HTR-8/SVneo (cell line): Measurements from ENCODE around the gene SLC12A3.
A peak's percentile ranks its signal among the peaks of the same experiment; 100 is the strongest.

Source experiments
- DNase-seq: peaks from one replicate; pipeline ENCODE4 v3.0.0; 2011; ENCODE audit warnings: low spot score, mixed read lengths; ENCODE audit not compliant: insufficient read length
- FAIRE-seq: peaks from 2 replicates; lab custom pipeline; 2011; peaks lifted over from hg19 to GRCh38; lab: Jason Lieb, UNC

The SLC12A3 gene

GRCh38 chr16:56886826-56887225 is 21.8 kb downstream of the SLC12A3 start:
- no peak for FAIRE-seq
- no peak for DNase-seq

- DNase-seq: no peak
- no peak for FAIRE-seq
Observed at GRCh38 chr16:56888806-56889205, 23.8 kb downstream of the SLC12A3 start.

- DNase-seq (no peak), FAIRE-seq (no peak)
Observed at GRCh38 chr16:56889206-56889605, 24.2 kb downstream of the SLC12A3 start.

- no peak for DNase-seq
- no peak for FAIRE-seq
Observed at GRCh38 chr16:56891685-56892084, 26.7 kb downstream of the SLC12A3 start.

GRCh38 chr16:56892705-56893104 is 27.7 kb downstream of the SLC12A3 start:
- DNase-seq (no peak), FAIRE-seq (no peak)

GRCh38 chr16:56894331-56894917 is 29.4 kb downstream of the SLC12A3 start:
- FAIRE-seq (no peak), DNase-seq (no peak)

GRCh38 chr16:56895813-56896212 is 30.8 kb downstream of the SLC12A3 start:
- DNase-seq: no peak
- no peak for FAIRE-seq

- DNase-seq (no peak), FAIRE-seq (no peak)
Observed at GRCh38 chr16:56896244-56896643, 31.2 kb downstream of the SLC12A3 start.

GRCh38 chr16:56897026-56897799 is 32.2 kb downstream of the SLC12A3 start:
- no peak for FAIRE-seq
- no peak for DNase-seq

GRCh38 chr16:56898847-56899246 is 33.8 kb downstream of the SLC12A3 start:
- FAIRE-seq (no peak), DNase-seq (no peak)

- DNase-seq (no peak), FAIRE-seq (no peak)
Observed at GRCh38 chr16:56903866-56904265, 38.9 kb downstream of the SLC12A3 start.

GRCh38 chr16:56907401-56907800 is 42.4 kb downstream of the SLC12A3 start:
- no peak for FAIRE-seq
- no peak for DNase-seq

GRCh38 chr16:56909527-56909979 is 44.5 kb downstream of the SLC12A3 start:
- DNase-seq (no peak), FAIRE-seq (no peak)

GRCh38 chr16:56910112-56910511 is 45.1 kb downstream of the SLC12A3 start:
- DNase-seq (no peak), FAIRE-seq (no peak)

- FAIRE-seq (no peak), DNase-seq (peak; percentile 38)
Observed at GRCh38 chr16:56910654-56911539, 45.9 kb downstream of the SLC12A3 start.

- FAIRE-seq (peak; percentile 74), DNase-seq (peak; percentile 60)
Observed at GRCh38 chr16:56911771-56912571, 47.0 kb downstream of the SLC12A3 start.

GRCh38 chr16:56912746-56913708 is 48.0 kb downstream of the SLC12A3 start:
- peak; percentile 72 for FAIRE-seq
- no peak for DNase-seq

- FAIRE-seq (no peak), DNase-seq (no peak)
Observed at GRCh38 chr16:56914896-56915295, 49.9 kb downstream of the SLC12A3 start.
